ENCODE results near the gene GPD2. TPM values are rescaled to one million over a fixed set of nuclear protein-coding genes. Genes with fewer than 3 reads are reported as not detected.

The GPD2 gene
- polyA plus RNA-seq, 6 donors from 2014 or later, result 5.8 to 11.4 (median 7.5) TPM

DNA sequence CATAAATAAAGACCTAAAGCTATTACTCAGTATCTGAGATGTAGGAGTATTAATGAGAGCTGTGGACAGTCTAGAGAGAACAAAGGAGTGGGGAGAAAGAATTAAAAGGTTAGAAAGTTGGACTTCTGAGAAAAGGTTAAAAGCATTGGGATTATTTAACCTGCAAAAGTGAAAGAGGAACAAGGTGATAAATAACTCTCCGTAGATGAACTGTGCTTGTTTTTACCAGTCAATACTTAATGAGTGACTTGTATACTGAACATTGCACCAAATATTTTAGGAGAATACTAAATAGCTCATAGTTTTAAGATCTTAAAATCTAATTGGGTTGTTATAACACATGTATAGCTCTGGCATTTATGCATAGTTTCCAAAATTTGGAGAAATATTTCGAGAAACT, 137.5 kb downstream of the GPD2 start:
- Mint-ChIP-seq H3K27me3 (no peaks in the 10 kb centered on the region), H3K4me3 (peak overlapping the region in 1 of 8 donors; percentile 4), H3K36me3 (peaks cover 12 to 23% of the 10 kb centered on the region in 2 donors), H3K9me3 (no peaks in the 10 kb centered on the region), H3K4me1 (peaks cover 8 to 17% (median 8%) of the 10 kb centered on the region in 3 donors), H3K27ac (peak overlapping the region in 2 of 6 donors; percentile 19 to 41)
- ATAC-seq (ENCODE audit: low read depth in 2 of 2) (no peak), DNase-seq (peak; percentile 1)

- H3K27ac Mint-ChIP-seq, result no peak overlapping the region
- H3K9me3 Mint-ChIP-seq, result no peaks in the 10 kb centered on the region
- peaks cover 8 to 17% (median 8%) of the 10 kb centered on the region in 3 donors for H3K4me1 Mint-ChIP-seq
Measured at GRCh38 chr2:156574112-156574511, 137.9 kb downstream of the GPD2 start.

DNA sequence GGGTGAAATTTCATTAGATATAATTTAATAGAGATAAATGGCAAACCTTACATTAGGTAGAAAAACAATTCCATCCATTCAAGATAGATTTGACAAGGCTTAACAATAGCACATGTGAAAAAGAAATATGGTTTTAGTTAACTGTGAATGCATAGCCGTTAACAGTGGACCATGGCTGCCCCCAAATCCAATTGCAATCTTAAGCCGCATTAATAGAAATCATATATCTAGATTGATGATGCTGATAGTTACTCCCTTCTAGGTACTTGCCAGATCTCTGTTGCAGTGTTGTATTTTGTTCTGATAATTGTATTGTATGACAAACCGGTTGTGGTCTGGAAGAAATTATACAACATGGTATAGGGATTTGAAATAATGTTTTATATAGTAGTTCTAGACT, 139.8 kb downstream of the GPD2 start:
- Mint-ChIP-seq H3K4me3 (no peak overlapping the region), H3K4me1 (peaks cover 8 to 17% (median 8%) of the 10 kb centered on the region in 3 donors)

More at GRCh38 chr2:156574112-156574511, 137.9 kb downstream of the GPD2 start:
- DNase-seq (no peak), ATAC-seq (ENCODE audit: low read depth in 2 of 2) (no peak)
- Mint-ChIP-seq H3K4me3 (no peak overlapping the region), H3K36me3 (peaks cover 12 to 23% of the 10 kb centered on the region in 2 donors), H3K27me3 (no peaks in the 10 kb centered on the region)

DNA sequence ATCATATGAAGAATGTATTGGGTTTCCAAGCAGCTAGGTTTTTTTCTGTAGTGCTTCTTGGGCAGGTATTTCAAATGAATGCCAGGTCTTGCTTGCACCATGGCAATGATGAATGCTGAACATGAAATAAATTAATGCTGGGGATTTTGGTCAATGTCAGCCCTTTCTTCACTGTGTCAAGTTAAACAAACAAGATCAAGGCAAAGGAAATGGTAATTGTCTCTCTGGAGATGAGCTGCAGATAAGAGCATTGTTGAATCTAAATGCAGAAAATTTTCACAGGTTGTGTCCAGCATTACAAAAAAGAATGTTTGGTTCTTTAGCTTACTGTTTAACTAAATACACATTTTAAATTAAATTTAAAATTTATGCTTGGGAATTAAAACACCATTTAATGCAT, 144.3 kb downstream of the GPD2 start:
- Mint-ChIP-seq H3K36me3 (no peaks in the 10 kb centered on the region), H3K9me3 (no peaks in the 10 kb centered on the region), H3K27me3 (no peaks in the 10 kb centered on the region), H3K4me3 (no peak overlapping the region), H3K27ac (no peak overlapping the region), H3K4me1 (no peaks in the 10 kb centered on the region)
- DNase-seq (no peak), ATAC-seq (ENCODE audit: low read depth in 2 of 2) (no peak)

More for the DNA sequence above, 139.8 kb downstream of the GPD2 start:
- no peak overlapping the region for H3K27ac Mint-ChIP-seq
- no peaks in the 10 kb centered on the region for H3K9me3 Mint-ChIP-seq
- no peaks in the 10 kb centered on the region for H3K27me3 Mint-ChIP-seq
- peaks cover 12 to 22% of the 10 kb centered on the region in 2 donors for H3K36me3 Mint-ChIP-seq
- no peak for DNase-seq
- ATAC-seq (ENCODE audit: low read depth in 2 of 2), result no peak

GRCh38 chr2:156581280-156581679, 145.1 kb downstream of the GPD2 start:
- Mint-ChIP-seq H3K27ac (peak overlapping the region in 1 of 6 donors; percentile 35), H3K4me1 (no peaks in the 10 kb centered on the region), H3K4me3 (no peak overlapping the region), H3K36me3 (no peaks in the 10 kb centered on the region), H3K27me3 (no peaks in the 10 kb centered on the region), H3K9me3 (no peaks in the 10 kb centered on the region)
- ATAC-seq (ENCODE audit: low read depth in 2 of 2), result no peak
- DNase-seq, result no peak

DNA sequence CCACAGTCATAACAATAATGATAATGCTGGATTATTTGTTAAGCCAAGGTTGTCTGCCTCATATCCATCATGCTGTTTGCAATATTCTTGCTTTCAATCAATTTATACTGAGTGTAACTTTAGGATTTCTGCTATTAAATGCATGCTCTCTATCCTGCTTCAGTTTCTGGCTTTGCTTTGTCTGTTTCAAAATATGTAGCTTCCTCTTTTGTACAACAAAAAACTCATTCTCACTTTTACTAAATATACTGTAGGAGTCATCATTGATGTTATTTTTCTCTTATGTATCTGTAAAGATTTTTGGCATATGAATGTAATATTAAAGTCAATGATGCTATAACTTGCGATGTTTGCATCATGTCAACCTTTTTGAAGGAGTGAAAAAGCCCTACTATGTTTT, 149.3 kb downstream of the GPD2 start:
- DNase-seq (no peak), ATAC-seq (ENCODE audit: low read depth in 2 of 2) (no peak)
- H3K4me1 Mint-ChIP-seq, result no peaks in the 10 kb centered on the region
- H3K27ac Mint-ChIP-seq, result peak overlapping the region in 1 of 6 donors; percentile 30
- H3K4me3 Mint-ChIP-seq, result no peak overlapping the region
- no peaks in the 10 kb centered on the region for H3K9me3 Mint-ChIP-seq
- no peaks in the 10 kb centered on the region for H3K36me3 Mint-ChIP-seq
- H3K27me3 Mint-ChIP-seq, result no peaks in the 10 kb centered on the region

DNA sequence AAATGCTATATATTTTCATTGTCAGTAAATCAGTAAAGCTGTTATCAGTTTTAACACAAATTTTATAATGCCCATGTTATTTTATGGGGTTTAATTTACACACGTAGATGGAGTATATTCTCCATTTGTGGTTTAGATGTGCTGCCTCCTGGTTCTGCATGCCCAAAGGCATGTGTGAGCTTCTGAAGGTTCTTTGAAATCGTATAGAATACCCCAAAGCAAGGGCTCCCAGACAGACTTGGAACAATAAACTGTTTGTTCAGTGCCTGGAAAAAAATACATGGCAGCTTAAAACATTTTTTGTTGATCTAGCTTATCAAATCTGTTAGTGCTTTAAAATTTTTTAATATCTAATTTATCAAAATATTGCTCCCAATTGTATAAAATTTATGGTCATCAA, 150.4 kb downstream of the GPD2 start:
- no peaks in the 10 kb centered on the region for H3K27me3 Mint-ChIP-seq
- ATAC-seq (ENCODE audit: low read depth in 2 of 2) (no peak), DNase-seq (no peak)
- H3K4me3 Mint-ChIP-seq, result no peak overlapping the region
- H3K36me3 Mint-ChIP-seq, result no peaks in the 10 kb centered on the region
- H3K9me3 Mint-ChIP-seq, result no peaks in the 10 kb centered on the region
- no peak overlapping the region for H3K27ac Mint-ChIP-seq
- H3K4me1 Mint-ChIP-seq, result no peaks in the 10 kb centered on the region

GRCh38 chr2:156589381-156590079, 153.4 kb downstream of the GPD2 start:
- H3K9me3 Mint-ChIP-seq, result no peaks in the 10 kb centered on the region
- H3K27ac Mint-ChIP-seq, result no peak overlapping the region
- DNase-seq, result peak; percentile 38
- H3K4me1 Mint-ChIP-seq, result no peaks in the 10 kb centered on the region
- H3K4me3 Mint-ChIP-seq, result no peak overlapping the region
- peak; percentile 48 to 59 for ATAC-seq (ENCODE audit: low read depth in 2 of 2)
- H3K27me3 Mint-ChIP-seq, result no peaks in the 10 kb centered on the region
- H3K36me3 Mint-ChIP-seq, result no peaks in the 10 kb centered on the region

GRCh38 chr2:156590085-156590739, 154.0 kb downstream of the GPD2 start:
- DNase-seq (no peak), ATAC-seq (ENCODE audit: low read depth in 2 of 2) (no peak)
- Mint-ChIP-seq H3K27me3 (no peaks in the 10 kb centered on the region), H3K4me3 (no peak overlapping the region), H3K36me3 (no peaks in the 10 kb centered on the region), H3K9me3 (no peaks in the 10 kb centered on the region), H3K4me1 (no peaks in the 10 kb centered on the region), H3K27ac (peak overlapping the region in 1 of 6 donors; percentile 27)

GRCh38 chr2:156592809-156593593, 156.8 kb downstream of the GPD2 start:
- Mint-ChIP-seq H3K27ac (peak overlapping the region in 1 of 6 donors; percentile 63), H3K4me3 (no peak overlapping the region)
- ATAC-seq (ENCODE audit: low read depth in 2 of 2), result no peak

GRCh38 chr2:156593594-156593921, 157.4 kb downstream of the GPD2 start:
- Mint-ChIP-seq H3K4me1 (no peaks in the 10 kb centered on the region), H3K9me3 (no peaks in the 10 kb centered on the region), H3K4me3 (no peak overlapping the region), H3K36me3 (no peaks in the 10 kb centered on the region), H3K27ac (no peak overlapping the region), H3K27me3 (no peaks in the 10 kb centered on the region)
- ATAC-seq (ENCODE audit: low read depth in 2 of 2), result no peak
- DNase-seq, result no peak

More at GRCh38 chr2:156592809-156593593, 156.8 kb downstream of the GPD2 start:
- no peaks in the 10 kb centered on the region for H3K27me3 Mint-ChIP-seq
- H3K4me1 Mint-ChIP-seq, result no peaks in the 10 kb centered on the region
- no peak for DNase-seq
- no peaks in the 10 kb centered on the region for H3K36me3 Mint-ChIP-seq
- no peaks in the 10 kb centered on the region for H3K9me3 Mint-ChIP-seq

DNA sequence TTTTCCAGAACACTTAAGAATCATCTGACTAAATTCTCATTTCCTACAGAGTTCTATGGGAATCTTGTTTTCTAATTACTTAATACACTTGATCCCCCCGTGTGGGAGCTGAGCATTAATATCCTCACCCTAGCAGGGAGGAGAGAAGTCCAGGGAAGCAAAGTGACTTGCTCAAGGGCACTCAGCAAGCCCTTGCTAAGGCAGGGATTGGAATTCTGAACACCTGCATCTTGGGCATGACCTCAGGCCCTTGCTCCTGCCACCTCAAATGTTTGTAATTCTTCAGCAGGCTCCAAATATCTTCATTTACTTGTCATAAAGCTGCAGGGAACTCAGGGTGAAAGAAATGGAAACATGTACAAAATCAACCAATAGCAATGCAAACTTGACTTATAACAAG, 162.4 kb downstream of the GPD2 start:
- Mint-ChIP-seq H3K4me1 (no peaks in the 10 kb centered on the region), H3K27ac (no peak overlapping the region), H3K36me3 (no peaks in the 10 kb centered on the region), H3K27me3 (peaks cover 0 to 20% (median 15%) of the 10 kb centered on the region in 3 donors), H3K9me3 (no peaks in the 10 kb centered on the region), H3K4me3 (no peak overlapping the region)
- no peak for DNase-seq
- no peak for ATAC-seq (ENCODE audit: low read depth in 2 of 2)

- DNase-seq, result no peak
- Mint-ChIP-seq H3K4me3 (no peak overlapping the region), H3K4me1 (no peaks in the 10 kb centered on the region), H3K9me3 (no peaks in the 10 kb centered on the region), H3K27me3 (peaks cover 0 to 20% (median 15%) of the 10 kb centered on the region in 3 donors), H3K36me3 (no peaks in the 10 kb centered on the region), H3K27ac (no peak overlapping the region)
- no peak for ATAC-seq (ENCODE audit: low read depth in 2 of 2)
Measured at GRCh38 chr2:156600196-156600595, 164.0 kb downstream of the GPD2 start.
